NCI-H2171 (cell line): ENCODE data around the gene VKORC1L1.
"Not testable (repeated sequence)": the region's sequence is repeated elsewhere in the genome, so short reads cannot be mapped to it uniquely, and the experiment has no call there.

ENCODE experiments used
- DNase-seq: peaks from one replicate; lab custom pipeline; 2025; lab: John Stamatoyannopoulos, UW

Gene VKORC1L1

GRCh38 chr7:65938336-65938895 is 65.5 kb downstream of the VKORC1L1 start:
- no peak for DNase-seq

DNA sequence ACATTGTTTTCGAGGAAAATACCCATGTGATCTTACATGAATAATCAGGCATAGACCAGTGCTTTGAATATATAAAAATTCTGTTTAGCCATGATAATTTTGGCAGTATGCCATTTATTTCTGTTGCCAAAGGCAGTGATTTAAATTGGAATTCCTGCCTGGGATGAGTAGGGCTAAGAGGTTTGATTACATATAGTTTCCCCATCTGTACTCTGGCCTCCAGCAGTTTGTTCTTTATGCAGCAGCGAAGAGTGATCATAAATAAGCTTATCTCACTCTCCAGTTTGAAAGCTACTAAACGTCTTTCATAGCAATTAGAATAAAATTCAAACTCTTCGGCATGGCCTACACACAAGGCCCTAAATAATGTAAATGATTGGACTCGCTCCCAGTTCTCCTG is 72.9 kb downstream of the VKORC1L1 start:
- DNase-seq, result not testable (repeated sequence)

DNA sequence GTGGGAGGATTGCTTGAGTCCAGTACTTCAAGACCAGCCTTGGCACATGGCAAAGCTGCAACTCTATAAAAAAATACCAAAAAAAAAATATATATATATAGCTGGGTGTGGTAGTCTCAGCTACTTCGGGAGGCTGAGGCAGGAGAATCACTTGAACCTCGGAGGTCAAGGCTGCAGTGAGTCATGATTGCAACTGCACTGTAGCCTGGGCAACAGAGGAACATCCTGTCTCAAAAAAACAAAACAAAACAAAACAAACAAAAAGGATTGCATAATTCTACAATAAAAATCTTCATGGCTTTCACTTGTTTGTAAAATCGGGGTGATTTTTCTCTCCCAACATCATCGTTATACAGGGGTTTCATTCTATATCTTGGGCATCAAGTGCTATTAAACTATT is 74.0 kb downstream of the VKORC1L1 start:
- DNase-seq, result no peak

GRCh38 chr7:65951837-65952578 is 79.1 kb downstream of the VKORC1L1 start:
- DNase-seq, result no peak

DNA sequence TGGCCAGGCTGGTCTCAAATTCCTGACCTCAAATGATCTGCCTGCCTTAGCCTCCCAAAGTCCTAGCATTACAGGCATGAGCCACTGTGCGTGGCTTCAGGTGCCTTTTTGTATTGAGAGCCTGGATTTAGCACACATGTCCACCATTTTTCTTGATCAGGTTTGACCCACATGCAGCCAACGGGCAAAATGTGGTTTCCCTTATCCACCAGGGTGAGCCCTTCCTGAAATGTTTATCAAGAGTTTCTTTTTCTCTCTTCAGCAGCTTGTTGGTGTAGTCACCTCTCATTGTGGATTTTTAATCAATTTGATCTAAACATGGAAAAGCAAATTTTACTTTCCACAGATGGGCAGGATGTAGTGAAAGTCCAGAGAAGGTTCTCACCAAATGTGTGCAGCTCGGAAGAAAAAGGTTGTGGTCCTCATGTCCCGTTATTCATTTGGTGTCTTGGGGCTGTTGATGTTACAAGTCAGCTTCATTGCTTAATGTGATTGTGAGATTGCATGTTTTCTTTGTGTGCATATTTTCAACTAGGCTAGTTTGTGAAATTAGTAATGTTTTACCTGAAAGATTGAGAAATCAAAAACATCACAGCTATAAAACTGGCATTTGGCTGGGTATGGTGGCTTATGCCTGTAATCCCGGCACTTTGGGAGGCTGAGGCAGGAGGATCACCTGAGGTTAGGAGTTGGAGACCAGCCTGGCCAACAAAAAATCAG is 80.3 kb downstream of the VKORC1L1 start:
- DNase-seq, result no peak

DNA sequence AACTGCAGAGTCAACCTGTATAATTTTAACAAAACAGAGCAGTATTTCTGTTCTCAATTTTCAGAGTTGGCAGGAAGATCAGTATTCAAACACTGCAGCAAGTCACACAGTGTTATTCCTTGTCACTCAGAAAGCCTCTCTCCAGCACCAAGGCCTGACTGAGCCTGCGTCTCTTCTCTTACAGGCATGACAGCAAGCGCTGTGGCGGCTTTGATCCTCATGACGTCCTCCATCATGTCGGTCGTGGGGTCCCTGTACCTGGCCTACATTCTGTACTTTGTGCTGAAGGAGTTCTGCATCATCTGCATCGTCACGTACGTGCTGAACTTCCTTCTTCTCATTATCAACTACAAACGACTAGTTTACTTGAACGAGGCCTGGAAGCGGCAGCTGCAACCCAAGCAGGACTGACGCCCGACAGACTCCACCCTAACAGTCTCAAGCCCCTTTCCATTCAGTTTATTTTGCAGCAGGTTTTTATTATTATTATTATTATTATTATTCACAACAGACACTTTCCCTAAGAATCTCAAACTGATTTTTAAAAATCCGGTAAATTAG is 81.1 kb downstream of the VKORC1L1 start:
- DNase-seq, result no peak

- no peak for DNase-seq
Observed at GRCh38 chr7:65955718-65956117, 82.8 kb downstream of the VKORC1L1 start.

GRCh38 chr7:65960351-65961074 is 87.6 kb downstream of the VKORC1L1 start:
- no peak for DNase-seq

DNA sequence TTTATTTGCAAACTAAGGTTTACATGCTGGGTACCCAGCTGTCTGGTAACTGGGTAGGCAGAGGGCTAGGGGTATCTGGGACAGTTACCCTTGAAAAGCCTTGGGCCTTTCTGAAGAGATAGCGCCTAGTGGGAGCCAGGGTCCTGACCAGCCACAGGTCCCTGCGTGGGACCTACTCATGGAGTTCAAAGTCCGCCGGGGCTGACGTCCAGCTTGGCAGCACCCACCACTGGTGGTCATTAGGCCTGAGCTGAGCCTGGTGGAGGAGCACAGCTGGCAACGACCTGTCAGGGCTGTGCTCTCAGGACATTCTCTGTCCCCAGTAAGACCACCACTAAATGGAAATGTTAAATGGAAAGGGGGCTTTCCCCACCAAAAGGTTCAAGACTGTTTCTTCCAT is 89.2 kb downstream of the VKORC1L1 start:
- DNase-seq, result no peak

DNA sequence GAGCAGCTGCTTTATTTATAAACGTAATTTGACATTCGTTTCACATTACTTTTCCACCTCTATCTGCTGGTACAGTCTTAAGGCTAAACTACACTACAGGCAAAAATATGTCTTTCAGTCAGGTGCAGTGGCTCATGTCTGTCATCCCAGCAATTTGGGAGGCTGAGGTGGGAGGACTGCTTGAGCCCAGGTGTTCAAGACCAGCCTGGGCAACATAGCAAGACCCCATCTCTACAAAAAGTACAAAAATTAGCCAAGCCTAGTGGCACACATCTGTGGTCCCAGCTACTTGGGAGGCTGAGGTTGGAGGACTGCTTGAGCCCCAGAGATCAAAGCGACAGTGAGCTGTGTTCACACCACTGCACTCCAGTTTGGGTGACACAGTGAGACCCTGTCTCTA is 91.8 kb downstream of the VKORC1L1 start:
- DNase-seq, result not testable (repeated sequence)

DNA sequence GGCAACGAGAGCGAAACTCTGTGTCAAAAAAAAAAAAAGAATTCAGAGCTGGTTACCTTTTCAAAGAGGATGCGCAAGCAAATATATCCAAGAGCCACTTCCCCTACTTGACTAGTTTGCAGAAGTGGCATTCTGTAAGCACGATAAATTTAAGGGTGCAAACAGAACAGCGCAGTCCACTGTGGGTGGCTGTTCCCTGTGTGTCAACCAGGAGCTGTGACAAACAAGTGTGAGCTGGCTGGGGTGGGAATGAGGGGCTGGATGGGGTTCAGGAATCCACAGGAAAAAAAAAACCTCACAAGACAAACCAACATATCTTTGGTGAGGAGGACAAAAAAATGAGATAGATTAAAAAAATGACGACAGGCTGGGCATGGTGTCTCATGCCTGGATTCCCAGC is 93.3 kb downstream of the VKORC1L1 start:
- DNase-seq, result no peak

DNA sequence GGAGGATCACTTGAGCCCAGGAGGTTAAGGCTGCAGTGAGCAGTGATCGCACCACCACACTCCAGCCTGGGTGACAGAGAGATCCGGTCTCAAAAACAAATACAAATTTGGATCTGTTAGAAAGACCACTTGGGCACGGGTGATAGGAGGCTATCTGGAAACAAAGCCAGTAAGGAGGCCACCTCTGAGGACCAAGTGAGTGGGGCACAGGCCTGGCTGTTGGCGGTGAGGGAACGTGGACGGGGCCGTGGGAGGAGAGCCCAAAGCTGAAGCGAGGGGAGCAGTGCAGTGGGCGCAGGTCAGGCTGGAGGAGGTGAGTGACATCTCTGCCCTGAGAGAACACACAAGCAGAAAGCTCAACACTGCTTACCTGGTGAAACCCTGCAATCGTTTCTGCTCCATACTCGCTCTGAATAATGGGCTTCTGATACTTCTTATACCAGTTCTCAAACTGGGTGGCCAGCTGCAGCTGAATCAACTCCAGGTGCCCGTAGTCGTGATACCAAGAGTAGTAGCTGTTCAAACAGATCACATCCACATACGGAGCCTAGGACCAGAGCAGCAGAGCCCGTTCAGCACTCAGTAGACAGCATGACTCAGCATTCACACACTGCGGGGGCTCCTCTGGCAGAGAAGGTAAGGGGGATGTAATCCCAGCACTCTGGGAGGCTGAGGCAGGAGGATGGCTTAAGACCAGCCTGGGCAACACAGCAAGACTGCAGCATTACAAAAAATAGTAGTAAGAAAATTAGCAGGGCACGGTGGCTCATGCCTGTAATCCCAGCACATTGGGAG is 94.7 kb downstream of the VKORC1L1 start:
- no peak for DNase-seq

- no peak for DNase-seq
Observed at GRCh38 chr7:65968256-65969185, 95.6 kb downstream of the VKORC1L1 start.

DNA sequence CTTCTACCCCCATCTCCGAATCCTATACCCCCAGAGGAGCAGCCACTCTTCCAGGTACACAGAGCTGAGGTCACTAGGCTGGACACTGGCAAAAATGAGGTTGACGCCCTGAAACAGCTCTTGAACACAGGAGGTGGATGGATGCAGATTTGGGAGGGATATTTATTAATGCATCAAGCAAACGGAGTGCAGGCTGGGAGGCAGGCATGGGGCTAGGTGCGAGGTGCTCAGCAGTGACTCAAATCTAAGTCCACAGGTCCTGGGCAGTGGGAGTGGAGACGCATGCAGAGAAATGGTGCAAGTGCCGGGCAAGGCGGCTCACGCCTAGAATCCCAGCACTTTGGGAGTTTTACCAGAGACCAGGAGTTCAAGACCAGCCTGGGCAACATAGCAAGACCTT is 98.1 kb downstream of the VKORC1L1 start:
- no peak for DNase-seq

DNA sequence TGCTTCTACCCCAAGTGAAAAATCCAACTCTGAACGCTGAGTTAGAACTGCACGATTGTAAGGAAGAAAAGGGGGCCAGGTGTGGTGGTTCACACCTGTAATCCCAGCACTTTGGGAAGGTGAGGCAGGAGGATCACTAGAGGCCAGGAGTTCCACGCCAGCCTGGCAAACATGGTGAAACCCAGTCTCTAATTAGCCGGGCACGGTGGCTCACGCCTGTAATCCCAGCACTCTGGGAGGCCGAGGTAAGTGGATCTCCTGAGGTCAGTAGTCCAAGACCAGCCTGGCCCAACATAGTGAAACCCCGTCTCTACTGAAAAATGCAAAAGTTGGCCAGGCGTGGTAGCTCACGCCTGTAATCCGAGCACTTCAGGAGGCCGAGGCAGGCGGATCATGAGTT is 100.1 kb downstream of the VKORC1L1 start:
- DNase-seq, result no peak

DNA sequence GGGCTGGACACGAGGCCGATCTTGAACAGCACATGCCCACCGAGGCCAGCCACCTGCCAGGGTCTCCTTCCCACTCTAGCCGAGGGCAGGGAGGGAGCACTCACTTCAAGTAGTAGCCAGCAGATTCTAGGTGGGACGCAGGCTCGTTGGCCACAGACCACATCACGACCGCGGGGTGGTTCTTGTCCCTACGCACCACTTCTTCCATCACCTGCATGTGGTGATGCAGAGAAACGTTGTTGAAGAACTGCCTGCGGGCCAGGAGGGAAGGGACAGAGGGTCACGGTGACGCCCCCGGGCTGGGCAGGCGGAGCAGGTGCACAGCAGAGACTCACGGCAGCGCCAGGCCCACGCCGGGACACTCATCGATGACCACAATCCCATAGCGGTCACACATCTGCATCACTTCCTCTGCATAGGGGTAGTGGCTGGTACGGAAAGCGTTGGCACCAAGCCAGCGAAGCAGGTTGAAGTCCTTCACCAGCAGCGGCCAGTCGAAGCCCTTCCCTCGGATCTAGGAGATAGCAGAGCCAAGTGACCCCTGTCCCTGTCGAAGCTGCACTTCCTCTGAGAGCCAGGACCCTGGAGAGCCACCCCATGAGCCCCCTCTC is 101.4 kb downstream of the VKORC1L1 start:
- no peak for DNase-seq

- no peak for DNase-seq
Observed at GRCh38 chr7:65974876-65975275, 102.0 kb downstream of the VKORC1L1 start.

GRCh38 chr7:65975814-65976445 is 103.1 kb downstream of the VKORC1L1 start:
- DNase-seq, result no peak

DNA sequence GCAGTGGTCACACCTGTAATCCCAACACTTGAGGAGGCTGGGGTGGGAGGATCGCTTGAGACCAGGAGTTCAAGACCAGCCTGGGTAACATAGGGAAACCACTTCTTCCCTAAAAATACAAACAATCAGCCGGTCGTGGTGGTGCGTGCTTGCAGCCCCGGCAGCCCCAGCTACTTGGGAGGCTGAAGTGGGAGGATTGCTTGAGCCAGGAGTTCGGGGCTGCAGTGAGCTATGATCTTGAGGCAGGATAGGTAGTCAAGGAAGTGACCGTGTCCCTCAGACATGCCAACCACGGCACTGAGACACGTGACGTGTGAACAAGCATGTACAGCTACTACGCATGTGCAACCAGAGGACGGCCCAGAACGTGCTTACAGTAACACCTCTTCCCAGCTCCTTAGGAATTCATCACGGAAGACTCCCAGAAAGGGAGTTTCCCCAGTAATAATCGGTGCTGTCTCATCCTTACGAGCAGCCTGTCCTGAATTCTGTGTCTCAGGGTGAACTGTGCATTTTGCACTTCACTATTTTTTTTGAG is 103.9 kb downstream of the VKORC1L1 start:
- DNase-seq, result no peak
